T-helper 22 cell (primary cell): Measurements from ENCODE around the gene ZNF626.
"Not testable (repeated sequence)": the region's sequence is repeated elsewhere in the genome, so short reads cannot be mapped to it uniquely, and the experiment has no call there.

Experiments
- DNase-seq: peaks from one replicate; pipeline ENCODE4 v3.0.0-alpha.2; 2020; ENCODE audit warnings: low read depth

ZNF626 gene

DNA sequence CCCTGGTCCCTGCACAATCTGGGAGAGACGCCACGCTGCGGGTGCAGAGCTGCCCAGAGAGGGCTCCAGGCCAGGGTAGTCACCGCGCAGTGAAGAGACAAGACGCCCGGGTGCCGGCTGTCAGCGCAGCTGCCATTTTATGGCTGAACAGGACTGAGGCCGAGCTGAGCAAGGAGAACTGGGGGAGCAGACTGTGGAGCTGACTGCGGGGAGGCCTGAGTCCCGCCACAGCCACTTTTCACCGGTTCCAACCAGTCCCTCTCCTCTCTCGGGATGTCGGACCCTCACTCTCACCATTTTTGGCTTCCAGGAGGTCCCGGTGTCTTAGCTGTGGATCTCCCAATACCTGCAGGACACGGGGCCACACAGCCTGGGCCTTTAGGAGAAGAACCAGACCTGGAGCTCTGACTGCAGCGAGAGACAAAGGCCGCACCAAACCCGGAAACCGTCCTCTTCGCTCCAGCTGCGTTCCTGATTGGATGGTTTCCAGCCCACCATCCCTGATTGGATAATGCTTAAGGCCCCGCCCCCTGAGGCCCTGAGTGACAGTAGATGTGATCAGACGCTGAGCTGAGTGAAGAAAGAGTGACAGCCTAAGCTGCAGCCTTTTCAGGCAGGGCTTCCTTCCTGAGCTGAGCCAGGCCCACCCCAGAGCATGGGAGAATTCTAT is at the start of gene ZNF626:
Gene ZNF626, minus strand, starts transcription at position 422 of the 670 bp plus-strand sequence. Its CDS starts 125 bp downstream, at position 297.
- peak; percentile 82 for DNase-seq

DNA sequence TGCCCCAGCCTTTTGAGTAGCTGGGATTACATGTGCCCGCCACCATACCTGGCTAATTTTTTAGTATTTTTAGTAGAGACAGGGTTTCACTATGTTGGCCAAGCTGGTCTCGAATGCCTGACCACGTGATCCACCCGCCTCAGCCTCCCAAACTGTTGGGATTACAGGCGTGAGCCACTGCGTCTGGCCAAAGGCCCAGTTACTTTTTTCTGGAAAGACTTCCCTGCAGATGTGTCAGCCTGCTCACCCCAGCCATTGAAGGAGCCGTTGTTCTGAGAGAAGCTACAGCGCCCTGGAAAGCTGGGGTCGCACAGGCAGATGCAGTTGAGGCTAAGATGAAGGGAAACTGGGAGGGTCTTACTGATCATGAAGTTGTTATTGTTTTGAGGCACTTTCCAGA is 7.9 kb upstream of the ZNF626 start:
- DNase-seq, result no peak

DNA sequence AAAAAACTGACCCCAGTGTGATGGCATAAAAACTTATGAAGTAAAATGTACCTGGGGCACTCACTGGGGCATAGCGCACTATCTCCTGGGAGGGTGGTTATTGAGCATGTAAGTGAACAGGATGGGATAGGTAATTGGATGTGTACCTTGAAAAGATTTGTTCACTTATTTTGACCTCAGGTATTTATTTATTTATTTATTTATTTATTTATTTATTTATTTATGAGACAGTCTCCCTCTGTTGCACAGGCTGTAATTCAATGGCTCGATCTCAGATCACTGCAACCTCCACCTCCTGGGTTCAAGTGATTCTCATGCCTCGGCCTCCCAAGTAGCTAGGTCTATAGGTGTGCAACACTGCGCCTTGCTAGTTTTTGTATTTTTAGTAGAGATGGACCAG is 5.9 kb upstream of the ZNF626 start:
- no peak for DNase-seq

DNA sequence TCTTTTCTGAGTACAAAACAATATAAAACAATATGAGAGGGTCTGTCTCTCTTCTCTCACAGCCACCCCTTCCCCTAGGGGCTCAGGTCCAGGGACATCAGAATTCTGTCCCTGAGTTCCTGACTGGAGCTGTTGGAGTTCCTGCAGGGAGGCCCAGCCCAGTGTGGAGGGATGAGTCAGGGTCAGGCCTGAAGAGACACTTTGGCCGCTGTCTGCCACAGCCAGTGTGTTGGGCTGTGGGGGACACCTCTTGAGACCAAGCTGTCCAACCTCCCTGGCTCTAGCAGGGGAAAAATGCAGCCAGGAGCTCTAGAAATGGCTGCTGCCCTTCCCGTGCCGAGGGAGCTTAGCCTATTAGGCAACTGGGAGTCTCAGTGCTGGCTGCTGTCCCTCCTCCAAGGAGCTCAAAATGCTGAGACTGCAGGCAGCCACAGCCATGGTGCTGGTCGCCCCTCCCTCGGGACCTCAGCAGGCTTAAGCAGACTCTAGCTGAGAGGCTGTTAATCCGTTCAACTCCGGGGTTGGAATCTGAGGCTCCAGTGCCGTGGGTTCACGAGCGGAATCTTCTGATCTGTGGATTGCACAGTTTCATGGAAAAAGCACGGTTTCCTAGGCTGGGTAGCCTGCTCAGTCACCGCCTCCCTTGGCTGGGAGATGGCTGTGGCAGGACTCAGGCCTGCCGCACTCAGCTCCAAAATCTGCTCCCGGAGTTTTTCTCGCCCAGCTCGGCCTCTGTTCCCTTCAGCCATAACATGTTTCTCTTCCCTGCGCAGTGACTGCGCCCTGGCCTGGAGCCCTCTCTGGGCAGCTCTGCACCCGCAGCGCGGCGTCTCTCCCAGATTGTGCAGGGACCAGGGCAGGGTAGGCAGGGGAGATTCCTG is 3.8 kb upstream of the ZNF626 start:
- no peak for DNase-seq

DNA sequence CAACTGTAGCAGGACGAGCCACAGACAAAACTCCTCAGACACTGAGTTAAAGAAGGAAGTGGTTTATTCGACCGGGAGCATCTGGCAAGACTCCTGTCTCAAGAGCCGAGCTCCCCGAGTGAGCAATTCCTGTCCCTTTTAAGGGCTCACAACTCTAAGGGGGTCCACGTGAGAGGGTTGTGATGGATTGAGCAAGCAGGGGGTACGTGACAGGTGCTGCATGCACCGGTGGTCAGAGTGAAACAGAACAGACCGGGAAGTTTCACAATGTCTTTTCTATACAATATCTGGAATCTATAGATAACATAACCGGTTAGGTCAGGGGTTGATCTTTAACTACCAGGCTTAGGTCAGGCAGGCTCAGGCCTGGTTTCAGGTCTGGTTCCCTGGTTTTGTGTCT is 3.1 kb upstream of the ZNF626 start:
- not testable (repeated sequence) for DNase-seq

DNA sequence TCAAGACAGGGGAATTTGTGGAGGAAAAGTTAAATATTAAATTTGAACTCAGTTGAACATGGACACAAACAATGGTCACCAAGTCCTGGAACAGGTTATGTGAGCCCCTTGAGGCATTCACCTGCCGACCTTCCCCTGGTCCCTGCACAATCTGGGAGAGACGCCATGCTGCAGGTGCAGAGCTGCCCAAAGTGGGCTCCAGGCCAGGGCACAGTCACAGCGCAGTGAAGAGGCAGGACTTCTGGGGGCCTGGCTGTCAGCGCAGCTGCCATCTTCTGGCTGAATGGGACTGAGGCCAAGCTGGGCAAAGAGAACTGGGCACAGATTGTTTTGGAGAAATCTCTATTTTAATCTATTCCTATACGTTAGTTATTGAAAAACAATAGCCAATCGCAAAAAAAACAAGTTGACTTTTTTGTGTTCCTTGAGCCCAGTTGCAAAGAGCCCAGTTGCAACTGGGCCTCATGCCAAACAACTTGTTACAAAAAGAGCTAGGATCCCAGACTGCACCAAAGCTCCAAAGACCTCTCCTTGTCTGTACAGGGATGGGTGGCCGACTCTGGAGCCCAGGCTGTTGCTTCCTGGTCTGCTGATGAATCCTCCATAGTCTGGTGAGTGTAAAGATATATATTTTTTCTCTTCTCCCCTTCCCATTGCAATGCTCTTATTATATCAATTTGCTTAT is 1.2 kb upstream of the ZNF626 start:
- no peak for DNase-seq

DNA sequence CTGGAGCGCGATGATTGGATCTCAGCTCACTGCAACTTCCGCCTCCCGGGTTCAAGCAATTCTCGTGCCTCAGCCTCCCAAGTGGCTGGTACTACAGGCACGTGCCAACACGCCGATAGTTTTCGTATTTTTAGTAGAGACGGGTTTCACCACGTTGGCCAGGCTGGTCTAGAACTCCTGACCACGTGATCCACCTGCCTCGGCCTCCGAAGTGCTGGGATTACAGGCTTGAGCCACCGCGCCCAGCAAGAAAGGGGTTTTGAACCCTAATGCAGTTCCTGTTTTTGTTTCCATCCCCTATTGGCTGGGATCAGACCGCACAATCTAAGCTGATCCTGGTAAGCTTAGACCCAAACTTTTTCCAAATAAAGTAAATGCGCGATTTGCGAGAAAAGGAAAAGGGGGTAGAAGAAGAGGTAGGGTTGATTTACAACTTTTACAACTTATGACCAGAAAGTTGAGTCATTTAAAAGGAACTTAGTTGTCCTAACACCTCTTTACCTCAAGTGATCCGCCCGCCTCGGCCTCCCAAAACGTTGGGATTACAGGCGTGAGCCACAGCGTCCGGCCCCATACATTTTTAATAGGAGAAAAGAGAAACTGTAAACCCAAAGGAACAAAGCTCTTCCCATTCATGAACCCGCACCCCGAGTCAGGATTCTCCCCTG is 764 bp downstream of the ZNF626 start:
- no peak for DNase-seq

DNA sequence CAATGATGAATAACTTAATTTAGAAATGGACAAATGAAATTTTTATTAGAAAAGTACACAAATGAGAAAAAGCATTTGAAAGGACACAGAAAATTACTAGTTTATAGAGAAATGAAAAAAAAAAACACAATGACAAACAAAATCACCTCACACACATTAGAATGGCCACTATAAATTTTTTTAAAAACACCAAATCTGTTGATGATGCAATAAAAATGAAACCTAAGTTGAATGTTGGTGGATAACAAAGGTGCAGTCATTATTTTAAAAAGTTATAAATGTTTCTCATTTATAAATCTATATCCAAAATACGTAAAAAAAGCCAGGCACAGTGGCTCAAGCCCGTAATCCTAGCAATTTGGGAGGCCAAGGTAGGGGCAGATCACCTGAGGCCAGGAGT is 20.8 kb downstream of the ZNF626 start:
- DNase-seq, result no peak

DNA sequence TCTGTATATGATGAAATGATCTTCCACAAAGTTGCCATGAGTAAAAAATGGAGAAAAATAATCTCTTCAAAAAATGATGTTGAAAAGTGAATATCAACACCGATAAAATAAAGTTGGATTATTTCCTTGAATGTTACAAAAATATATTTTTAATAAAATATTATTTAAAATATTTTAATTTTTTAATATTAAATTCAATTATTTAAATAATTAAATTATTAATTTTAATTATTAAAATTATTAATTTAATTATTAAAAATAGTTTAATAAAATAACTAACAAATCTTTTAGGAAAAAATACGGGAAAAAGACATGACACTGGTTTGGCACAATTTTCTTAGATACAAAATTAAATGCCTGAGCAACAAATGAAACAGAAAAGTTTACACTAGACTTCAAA is 21.3 kb downstream of the ZNF626 start:
- no peak for DNase-seq

DNA sequence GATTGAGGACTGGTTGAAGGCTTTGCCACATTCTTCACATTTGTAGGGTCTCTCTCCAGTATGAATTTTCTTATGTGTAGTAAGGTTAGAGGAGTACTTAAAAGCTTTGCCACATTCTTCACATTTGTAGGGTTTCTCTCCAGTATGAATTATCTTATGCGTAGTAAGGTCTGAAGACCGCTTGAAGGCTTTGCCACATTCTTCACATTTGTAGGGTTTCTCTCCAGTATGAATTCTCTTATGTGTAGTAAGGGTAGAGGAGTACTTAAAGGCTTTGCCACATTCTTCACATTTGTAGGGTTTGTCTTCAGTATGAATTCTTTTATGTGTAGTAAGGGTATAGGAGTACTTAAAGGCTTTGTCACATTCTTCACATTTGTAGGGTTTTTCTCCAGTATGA is 36.8 kb downstream of the ZNF626 start:
- not testable (repeated sequence) for DNase-seq

DNA sequence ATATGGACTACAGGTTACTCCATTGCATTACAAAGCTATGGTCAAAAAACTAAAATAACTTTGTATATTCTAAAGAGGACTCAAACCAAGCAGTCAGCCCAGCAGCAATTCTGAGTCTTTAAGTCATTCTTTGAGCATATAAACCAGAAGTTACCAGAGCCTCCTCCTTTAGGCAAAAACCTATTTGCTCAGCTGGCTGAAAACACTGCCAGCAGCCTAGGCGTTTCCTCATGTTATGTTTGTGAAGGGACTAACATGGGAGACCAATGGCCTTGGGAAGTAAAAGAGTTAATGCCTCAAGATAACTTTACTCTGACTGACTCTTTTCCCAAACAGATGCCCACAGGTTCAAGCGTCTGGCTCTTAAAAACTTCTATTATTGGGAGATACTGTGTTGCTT is 45.3 kb downstream of the ZNF626 start:
- DNase-seq, result no peak

DNA sequence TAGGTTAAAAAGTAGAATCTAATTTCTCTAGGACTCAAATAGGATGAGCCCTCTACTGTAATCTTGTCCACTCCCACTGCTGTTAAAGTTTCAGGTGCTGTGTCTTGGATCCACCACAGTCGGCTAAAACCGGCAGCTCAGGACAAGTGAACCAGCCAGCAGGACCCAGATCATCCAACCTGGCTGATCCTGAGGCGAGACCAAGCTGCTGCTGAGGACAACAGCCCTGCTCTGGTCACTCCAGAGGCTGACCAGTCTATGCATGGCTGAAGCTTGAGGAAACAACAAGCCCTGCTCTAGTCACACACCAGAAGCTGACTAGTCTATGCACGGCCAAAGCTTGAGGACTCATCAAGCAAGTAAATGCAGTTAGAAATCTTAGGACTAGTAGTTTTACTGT is 46.4 kb downstream of the ZNF626 start:
- not testable (repeated sequence) for DNase-seq

DNA sequence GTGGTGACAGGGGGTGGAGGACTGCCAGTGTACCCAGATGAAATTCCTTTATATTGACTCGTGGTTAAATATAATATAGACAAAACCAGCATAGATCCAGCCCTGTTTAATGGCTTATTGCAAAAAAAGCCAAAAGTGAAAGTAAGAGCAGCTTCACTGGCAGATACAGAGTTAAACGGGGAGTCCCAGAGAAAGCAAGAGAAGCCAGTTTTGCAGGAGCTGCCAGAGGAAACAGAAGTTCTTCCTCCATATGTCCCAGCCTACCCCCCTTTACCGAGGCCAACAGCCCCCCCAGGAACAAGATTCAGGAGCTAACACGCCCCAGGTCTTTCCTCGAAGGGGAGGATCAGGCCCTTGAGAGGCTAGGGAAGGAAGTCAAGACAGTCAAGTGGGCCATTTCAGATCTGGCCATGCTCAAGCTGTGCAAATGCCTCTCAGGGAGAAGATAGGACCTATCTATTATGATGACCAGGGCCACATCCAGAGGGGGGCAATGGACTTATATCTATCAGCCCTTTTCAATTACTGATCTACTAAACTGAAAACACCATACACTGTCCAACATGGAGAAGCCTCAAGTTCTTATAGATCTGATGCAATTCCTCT is 48.6 kb downstream of the ZNF626 start:
- DNase-seq, result no peak

DNA sequence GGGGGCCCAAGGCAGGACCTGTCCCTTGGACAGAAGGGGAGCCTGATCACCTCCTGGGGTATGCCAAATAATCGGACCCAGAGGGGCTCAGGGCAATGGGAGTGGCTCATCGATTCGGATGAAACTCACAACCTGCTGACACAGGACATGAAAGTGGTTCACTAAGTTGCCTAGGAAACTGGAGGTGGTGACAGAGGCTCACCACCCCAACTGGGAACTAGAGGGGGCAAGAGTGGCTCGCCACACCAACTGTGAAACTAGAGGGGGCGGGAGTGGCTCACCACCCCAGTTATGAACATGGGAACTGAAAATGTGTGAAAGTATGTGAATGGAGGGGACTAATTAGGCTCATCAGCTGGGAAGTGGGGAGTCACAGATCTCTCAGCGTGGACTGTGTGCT is 49.5 kb downstream of the ZNF626 start:
- no peak for DNase-seq

DNA sequence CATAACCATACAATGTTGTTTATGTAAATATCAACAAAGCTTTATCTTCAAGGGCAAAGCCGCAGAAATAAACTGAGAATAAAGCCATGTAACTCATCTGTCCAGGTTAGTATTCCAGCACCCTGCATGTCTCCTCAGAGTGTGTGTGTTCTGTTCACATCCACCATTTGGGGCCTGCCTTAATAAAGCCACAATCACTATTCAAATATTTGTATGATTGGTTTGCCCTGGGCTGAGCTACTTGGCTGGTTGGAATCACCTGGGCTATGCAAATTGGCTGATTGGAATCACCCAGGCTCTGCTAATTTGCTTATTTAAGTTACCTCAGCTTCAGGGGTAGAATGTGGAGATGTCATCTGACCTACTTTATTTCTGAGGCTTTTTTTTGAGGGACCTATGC is 53.4 kb downstream of the ZNF626 start:
- DNase-seq, result no peak
